HG03139 (cell line): Measurements from ENCODE around the gene PIP4P1.
A peak's percentile ranks its signal among the peaks of the same experiment; 100 is the strongest.

Experiments
- ATAC-seq: cut with Tn5 transposase; IDR thresholded peaks from one replicate; pipeline ENCODE4 v1.9.1; 2021; ENCODE audit not compliant: unreplicated experiment

The PIP4P1 gene

GRCh38 chr14:20438664-20439063 lies 22.6 kb downstream of the PIP4P1 start:
- ATAC-seq: no peak

- ATAC-seq: no peak
Observed at GRCh38 chr14:20436363-20436755, 24.9 kb downstream of the PIP4P1 start.

- ATAC-seq: no peak
Observed at GRCh38 chr14:20435582-20436362, 25.5 kb downstream of the PIP4P1 start, which contains the start of gene KLHL33. Gene KLHL33 (minus strand): TSS chr14:20436166. CDS start chr14:20435811, 355 bp downstream.

- ATAC-seq: no peak
Observed at GRCh38 chr14:20434701-20435581, 26.3 kb downstream of the PIP4P1 start.

GRCh38 chr14:20429801-20430669 lies 31.2 kb downstream of the PIP4P1 start:
- no peak for ATAC-seq

- no peak for ATAC-seq
Observed at GRCh38 chr14:20428802-20429201, 32.4 kb downstream of the PIP4P1 start.

GRCh38 chr14:20428010-20428365 lies 33.2 kb downstream of the PIP4P1 start:
- ATAC-seq: no peak

GRCh38 chr14:20427231-20428009 lies 33.8 kb downstream of the PIP4P1 start:
- ATAC-seq: peak; percentile 46

GRCh38 chr14:20424851-20425250 lies 36.4 kb downstream of the PIP4P1 start:
- no peak for ATAC-seq

GRCh38 chr14:20422886-20423285 lies 38.3 kb downstream of the PIP4P1 start:
- no peak for ATAC-seq

GRCh38 chr14:20421267-20421666 lies 40.0 kb downstream of the PIP4P1 start:
- no peak for ATAC-seq

GRCh38 chr14:20419419-20419818 lies 41.8 kb downstream of the PIP4P1 start:
- ATAC-seq: no peak

- no peak for ATAC-seq
Observed at GRCh38 chr14:20418501-20418909, 42.7 kb downstream of the PIP4P1 start.

- no peak for ATAC-seq
Observed at GRCh38 chr14:20417250-20418186, 43.7 kb downstream of the PIP4P1 start.

- no peak for ATAC-seq
Observed at GRCh38 chr14:20416223-20416622, 45.0 kb downstream of the PIP4P1 start.

GRCh38 chr14:20415782-20416206 lies 45.4 kb downstream of the PIP4P1 start:
- peak; percentile 41 for ATAC-seq

GRCh38 chr14:20413744-20414082 lies 47.5 kb downstream of the PIP4P1 start:
- peak; percentile 35 for ATAC-seq

- peak; percentile 68 for ATAC-seq
Observed at GRCh38 chr14:20412876-20413743, 48.1 kb downstream of the PIP4P1 start, which contains the start of gene TEP1. Gene TEP1 (minus strand): TSS chr14:20413501. CDS start chr14:20408439, 5,062 bp downstream.
